ENCODE measurements around the gene LSM7. TPM values are rescaled to one million over a fixed set of nuclear protein-coding genes. Genes with fewer than 3 reads are reported as not detected.

LSM7 gene
- total RNA-seq, 1 experiment from 2014 or later = 97.3 TPM

DNA sequence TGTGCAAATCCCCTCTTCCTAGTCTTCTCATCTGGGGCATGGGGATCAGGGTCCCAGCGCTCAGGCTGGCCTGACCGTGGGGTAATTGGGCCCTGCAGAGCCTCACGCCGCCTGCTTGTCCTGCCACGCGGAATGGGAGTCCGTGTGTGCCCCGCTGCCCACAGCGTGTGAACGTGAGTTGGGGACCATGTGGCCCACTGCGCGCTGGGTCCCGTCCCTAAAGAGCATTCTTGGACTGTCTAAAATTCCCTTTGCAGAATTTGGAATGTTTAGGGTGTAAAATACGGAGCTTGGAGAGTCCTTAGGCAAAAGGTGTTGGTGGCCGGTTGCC, 34.5 kb upstream of the LSM7 start:
- ChIA-PET CTCF (no interaction called here), POLR2A (no interaction called here)
- Histone ChIP-seq H3K9me3 (ENCODE audit: control insufficient read depth, insufficient read depth, low read depth, low read length) (no peaks in the 10 kb centered on the region), H3K27me3 (ENCODE audit: control insufficient read depth, insufficient read depth, low read length) (no peaks in the 10 kb centered on the region; the same call in 1 of the 2 replicates), H3K27ac (ENCODE audit: low read length) (no peak overlapping the region), H3K4me3 (ENCODE audit: low read depth in 2 of 2, low read length in 2 of 2) (no peak overlapping the region), H3K4me1 (ENCODE audit: control insufficient read depth, insufficient read depth, low read length) (no peaks in the 10 kb centered on the region; the same call in 1 of the 2 replicates), H3K36me3 (ENCODE audit: control insufficient read depth, insufficient read depth, low read length) (no peaks in the 10 kb centered on the region)
- in situ Hi-C loops (cut with HindIII; ENCODE audit: low pct_unique_long_range_greater_than_20kb, low sequenced_read_pairs) = no loop called here
- BruUV-seq (replicated peaks) = no TSS peak
- no peak for TF ChIP-seq TCF7L2 (IDR thresholded peaks at IDR 0.05; ENCODE audit: low read depth, low read length)
- no peak for TF ChIP-seq SIN3A (IDR thresholded peaks at IDR 0.05; ENCODE audit: borderline replicate concordance, insufficient read depth, low read depth, low read length)
- TF ChIP-seq, protein P1, sequence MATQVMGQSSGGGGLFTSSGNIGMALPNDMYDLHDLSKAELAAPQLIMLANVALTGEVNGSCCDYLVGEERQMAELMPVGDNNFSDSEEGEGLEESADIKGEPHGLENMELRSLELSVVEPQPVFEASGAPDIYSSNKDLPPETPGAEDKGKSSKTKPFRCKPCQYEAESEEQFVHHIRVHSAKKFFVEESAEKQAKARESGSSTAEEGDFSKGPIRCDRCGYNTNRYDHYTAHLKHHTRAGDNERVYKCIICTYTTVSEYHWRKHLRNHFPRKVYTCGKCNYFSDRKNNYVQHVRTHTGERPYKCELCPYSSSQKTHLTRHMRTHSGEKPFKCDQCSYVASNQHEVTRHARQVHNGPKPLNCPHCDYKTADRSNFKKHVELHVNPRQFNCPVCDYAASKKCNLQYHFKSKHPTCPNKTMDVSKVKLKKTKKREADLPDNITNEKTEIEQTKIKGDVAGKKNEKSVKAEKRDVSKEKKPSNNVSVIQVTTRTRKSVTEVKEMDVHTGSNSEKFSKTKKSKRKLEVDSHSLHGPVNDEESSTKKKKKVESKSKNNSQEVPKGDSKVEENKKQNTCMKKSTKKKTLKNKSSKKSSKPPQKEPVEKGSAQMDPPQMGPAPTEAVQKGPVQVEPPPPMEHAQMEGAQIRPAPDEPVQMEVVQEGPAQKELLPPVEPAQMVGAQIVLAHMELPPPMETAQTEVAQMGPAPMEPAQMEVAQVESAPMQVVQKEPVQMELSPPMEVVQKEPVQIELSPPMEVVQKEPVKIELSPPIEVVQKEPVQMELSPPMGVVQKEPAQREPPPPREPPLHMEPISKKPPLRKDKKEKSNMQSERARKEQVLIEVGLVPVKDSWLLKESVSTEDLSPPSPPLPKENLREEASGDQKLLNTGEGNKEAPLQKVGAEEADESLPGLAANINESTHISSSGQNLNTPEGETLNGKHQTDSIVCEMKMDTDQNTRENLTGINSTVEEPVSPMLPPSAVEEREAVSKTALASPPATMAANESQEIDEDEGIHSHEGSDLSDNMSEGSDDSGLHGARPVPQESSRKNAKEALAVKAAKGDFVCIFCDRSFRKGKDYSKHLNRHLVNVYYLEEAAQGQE (IDR thresholded peaks at IDR 0.05; ENCODE audit: insufficient read depth in 1 of 2, low read depth in 2 of 2, low read length in 1 of 2) = no peak
- TF ChIP-seq, protein P2, sequence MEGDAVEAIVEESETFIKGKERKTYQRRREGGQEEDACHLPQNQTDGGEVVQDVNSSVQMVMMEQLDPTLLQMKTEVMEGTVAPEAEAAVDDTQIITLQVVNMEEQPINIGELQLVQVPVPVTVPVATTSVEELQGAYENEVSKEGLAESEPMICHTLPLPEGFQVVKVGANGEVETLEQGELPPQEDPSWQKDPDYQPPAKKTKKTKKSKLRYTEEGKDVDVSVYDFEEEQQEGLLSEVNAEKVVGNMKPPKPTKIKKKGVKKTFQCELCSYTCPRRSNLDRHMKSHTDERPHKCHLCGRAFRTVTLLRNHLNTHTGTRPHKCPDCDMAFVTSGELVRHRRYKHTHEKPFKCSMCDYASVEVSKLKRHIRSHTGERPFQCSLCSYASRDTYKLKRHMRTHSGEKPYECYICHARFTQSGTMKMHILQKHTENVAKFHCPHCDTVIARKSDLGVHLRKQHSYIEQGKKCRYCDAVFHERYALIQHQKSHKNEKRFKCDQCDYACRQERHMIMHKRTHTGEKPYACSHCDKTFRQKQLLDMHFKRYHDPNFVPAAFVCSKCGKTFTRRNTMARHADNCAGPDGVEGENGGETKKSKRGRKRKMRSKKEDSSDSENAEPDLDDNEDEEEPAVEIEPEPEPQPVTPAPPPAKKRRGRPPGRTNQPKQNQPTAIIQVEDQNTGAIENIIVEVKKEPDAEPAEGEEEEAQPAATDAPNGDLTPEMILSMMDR (IDR thresholded peaks at IDR 0.05) = no peak
- no peak for TF ChIP-seq POLR2AphosphoS5 (IDR thresholded peaks at IDR 0.05; ENCODE audit: low read depth, low read length)
- no peak for ATAC-seq
- no peak for DNase-seq (ENCODE audit: low read depth, low spot score)
- intact Hi-C loops (cut with micrococcal nuclease; ENCODE audit: unreplicated experiment) = no loop called here

DNA sequence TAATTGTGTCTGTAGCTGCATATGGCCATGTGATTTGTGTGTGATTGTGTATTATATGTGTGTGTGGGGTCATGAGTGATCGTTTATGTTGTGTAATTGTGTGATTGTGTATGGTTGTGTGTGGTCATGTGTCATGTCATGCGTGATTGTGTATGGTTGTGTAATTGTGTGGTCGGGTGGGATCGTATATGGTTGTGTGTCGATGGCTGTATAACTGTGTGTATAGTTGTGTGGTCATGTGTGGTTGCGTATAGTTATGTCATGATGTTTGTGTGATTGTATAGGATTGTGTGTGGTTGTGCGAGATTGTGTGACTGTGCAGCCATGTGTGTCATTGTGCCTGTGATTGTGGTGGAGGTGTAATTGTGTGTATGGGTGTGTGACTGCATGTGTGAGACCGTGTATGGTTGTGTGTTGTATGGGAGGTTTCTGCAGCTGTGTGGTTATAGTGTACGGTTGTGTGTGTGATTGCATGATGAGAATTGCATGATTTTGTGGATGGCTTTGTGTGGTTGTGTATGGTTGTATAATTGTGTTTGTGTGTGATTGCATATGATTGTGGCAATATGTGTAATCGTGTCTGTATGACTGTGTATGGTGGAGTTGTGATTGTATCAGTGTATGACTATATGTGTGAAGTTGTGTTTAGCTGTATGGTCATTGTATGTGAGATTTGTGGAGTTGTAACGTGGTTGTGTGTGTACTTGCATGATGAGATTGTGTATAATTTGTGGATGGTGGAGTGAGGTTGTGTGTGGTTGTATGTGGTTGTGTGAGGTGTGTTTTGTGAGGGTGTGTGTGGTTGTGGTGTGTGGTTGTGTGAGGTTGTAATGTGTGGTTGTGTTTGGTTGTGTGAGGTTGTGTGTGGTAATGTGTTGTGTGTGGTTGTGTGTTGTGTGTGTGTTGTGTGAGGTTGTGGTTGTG, 33.9 kb upstream of the LSM7 start:
- POLR2A ChIA-PET = no interaction called here
- no TSS peak for BruUV-seq (replicated peaks)

More for the DNA sequence above, 33.9 kb upstream of the LSM7 start:
- no peak for TF ChIP-seq POLR2AphosphoS5 (IDR thresholded peaks at IDR 0.05; ENCODE audit: low read depth, low read length)
- TF ChIP-seq TCF7L2 (IDR thresholded peaks at IDR 0.05; ENCODE audit: low read depth, low read length) = no peak
- TF ChIP-seq, protein P1 (IDR thresholded peaks at IDR 0.05; ENCODE audit: insufficient read depth in 1 of 2, low read depth in 2 of 2, low read length in 1 of 2) = no peak
- TF ChIP-seq, protein P2 (IDR thresholded peaks at IDR 0.05) = no peak
- no peak for TF ChIP-seq SIN3A (IDR thresholded peaks at IDR 0.05; ENCODE audit: borderline replicate concordance, insufficient read depth, low read depth, low read length)
- Histone ChIP-seq H3K4me3 (ENCODE audit: low read depth in 2 of 2, low read length in 2 of 2) (no peak overlapping the region), H3K27ac (ENCODE audit: low read length) (no peak overlapping the region), H3K9me3 (ENCODE audit: control insufficient read depth, insufficient read depth, low read depth, low read length) (no peaks in the 10 kb centered on the region), H3K36me3 (ENCODE audit: control insufficient read depth, insufficient read depth, low read length) (no peaks in the 10 kb centered on the region), H3K4me1 (ENCODE audit: control insufficient read depth, insufficient read depth, low read length) (no peaks in the 10 kb centered on the region; the same call in 1 of the 2 replicates), H3K27me3 (ENCODE audit: control insufficient read depth, insufficient read depth, low read length) (no peaks in the 10 kb centered on the region; the same call in 1 of the 2 replicates)
- CTCF ChIA-PET = no interaction called here
- DNase-seq (ENCODE audit: low read depth, low spot score) = no peak
- no peak for ATAC-seq
- intact Hi-C loops (cut with micrococcal nuclease; ENCODE audit: unreplicated experiment) = no loop called here
- in situ Hi-C loops (cut with HindIII; ENCODE audit: low pct_unique_long_range_greater_than_20kb, low sequenced_read_pairs) = no loop called here

All from Panc1 (cell line).